ENCODE measurements around the gene SAFB2.

GRCh38 chr19:5618591-5618990 lies 4.0 kb downstream of the SAFB2 start:
- no peak for TF ChIP-seq CTCF (IDR thresholded peaks at IDR 0.05)
- no peak for TF ChIP-seq POLR2A (IDR thresholded peaks at IDR 0.05)
